GM19438 (cell line): ENCODE results near the gene NEGR1.

Experiments used
- ATAC-seq: cut with Tn5 transposase; IDR thresholded peaks from one replicate; pipeline ENCODE4 v1.9.1; 2021; ENCODE audit warnings: low read depth; ENCODE audit not compliant: unreplicated experiment

Gene NEGR1

GRCh38 chr1:72056516-72056915, 225.8 kb downstream of the NEGR1 start:
- ATAC-seq: no peak

GRCh38 chr1:72051538-72051937, 230.8 kb downstream of the NEGR1 start:
- ATAC-seq: no peak

- no peak for ATAC-seq
These were observed 231.8 kb downstream of the NEGR1 start for GRCh38 chr1:72050551-72050950.

DNA sequence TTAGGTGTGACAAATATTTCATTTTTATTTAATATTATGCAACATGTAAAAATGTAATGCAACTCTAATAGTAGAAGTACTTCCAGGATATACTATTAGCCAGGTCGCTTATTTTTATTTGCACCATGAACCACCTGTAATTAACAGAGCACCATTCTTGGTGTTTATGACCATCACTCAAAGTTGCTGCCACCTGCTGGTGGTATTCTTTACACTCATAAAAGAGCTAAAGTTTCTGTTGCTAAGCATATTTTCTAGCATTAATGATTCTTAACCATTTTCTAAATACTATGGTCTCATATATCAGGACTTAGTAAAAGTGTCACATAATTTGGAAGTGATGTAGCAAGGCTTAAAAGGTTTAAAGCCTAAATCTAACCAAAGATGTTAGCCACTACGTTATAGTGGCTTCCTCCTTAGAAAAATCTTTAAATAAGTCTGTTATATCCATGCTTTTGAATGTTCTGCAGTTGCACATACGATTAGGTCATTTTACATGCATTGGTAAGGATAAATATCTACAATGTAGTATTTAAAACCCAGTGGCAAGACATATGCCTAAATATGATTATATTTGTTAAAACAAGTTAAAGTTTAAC, 244.5 kb downstream of the NEGR1 start:
- ATAC-seq: no peak

- ATAC-seq: no peak
These were observed 247.5 kb downstream of the NEGR1 start for GRCh38 chr1:72034827-72035226.

- no peak for ATAC-seq
These were observed 259.0 kb downstream of the NEGR1 start for GRCh38 chr1:72023063-72023930.

DNA sequence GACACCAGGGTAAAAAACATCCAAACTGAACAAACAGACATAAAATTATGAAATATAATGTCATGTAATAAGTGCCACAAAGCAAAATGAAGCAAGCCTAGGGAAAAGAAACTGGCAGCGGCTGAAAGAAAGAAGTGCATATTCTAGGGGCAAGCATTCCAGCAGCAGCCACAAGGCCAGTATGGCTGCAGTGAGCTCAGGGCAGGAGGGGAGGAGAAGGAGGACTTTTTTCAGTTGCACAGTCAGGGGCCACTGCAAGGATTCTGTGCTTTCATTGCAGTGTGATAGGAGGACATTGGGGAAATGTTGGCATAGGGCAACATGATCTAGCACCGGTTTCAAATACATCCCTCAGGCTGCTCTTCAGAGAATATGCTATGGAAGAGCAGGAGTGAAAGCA, 263.8 kb downstream of the NEGR1 start:
- ATAC-seq: no peak

- no peak for ATAC-seq
These were observed 267.3 kb downstream of the NEGR1 start for GRCh38 chr1:72015006-72015405.

- no peak for ATAC-seq
These were observed 269.2 kb downstream of the NEGR1 start for GRCh38 chr1:72013161-72013560.

GRCh38 chr1:72011721-72012120, 270.6 kb downstream of the NEGR1 start:
- no peak for ATAC-seq

- no peak for ATAC-seq
These were observed 272.3 kb downstream of the NEGR1 start for GRCh38 chr1:72010094-72010431.

- ATAC-seq: no peak
These were observed 272.9 kb downstream of the NEGR1 start for GRCh38 chr1:72009173-72010093.

GRCh38 chr1:72007312-72007711, 275.0 kb downstream of the NEGR1 start:
- ATAC-seq: no peak

GRCh38 chr1:72006092-72006491, 276.2 kb downstream of the NEGR1 start:
- ATAC-seq: no peak

DNA sequence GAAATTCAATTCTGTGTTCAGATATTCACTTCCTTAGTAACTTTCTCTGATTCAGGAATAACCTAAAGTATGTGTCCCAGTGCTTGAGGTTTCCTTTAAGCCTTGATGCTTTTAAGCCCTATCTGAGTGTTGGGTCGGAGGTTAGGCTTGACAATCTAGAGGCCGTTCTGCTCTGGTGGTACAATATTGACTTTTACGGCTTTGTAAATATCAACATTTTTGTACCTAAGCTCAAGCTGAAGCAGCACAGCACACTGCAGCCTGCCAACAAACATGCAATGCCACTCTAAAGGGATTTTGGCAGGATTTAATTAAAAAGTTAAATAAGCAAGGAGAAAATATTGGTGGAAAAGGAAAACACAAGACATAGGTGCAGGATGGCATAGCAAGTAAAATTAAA, 279.2 kb downstream of the NEGR1 start:
- ATAC-seq: no peak

GRCh38 chr1:72000809-72001208, 281.5 kb downstream of the NEGR1 start:
- no peak for ATAC-seq

GRCh38 chr1:71994646-71995045, 287.7 kb downstream of the NEGR1 start:
- ATAC-seq: no peak

DNA sequence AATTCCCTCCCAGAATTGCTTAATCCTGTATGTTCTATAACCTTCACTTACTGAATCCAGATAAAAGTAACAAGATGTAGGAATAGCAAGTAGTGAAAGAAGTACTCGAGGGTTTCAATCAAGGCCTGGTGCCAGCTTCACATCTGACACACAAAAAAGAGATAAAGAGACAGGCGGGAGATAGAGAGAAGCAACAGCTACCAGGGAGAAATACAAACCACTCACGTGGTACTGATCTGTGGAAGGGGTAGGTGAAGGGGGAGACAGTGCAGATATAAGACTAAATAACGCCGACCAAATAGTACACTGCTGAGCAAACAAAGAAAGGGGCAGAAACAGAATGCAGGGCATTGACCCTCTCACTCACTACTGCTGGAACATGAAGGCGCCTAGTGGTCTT, 295.2 kb downstream of the NEGR1 start:
- no peak for ATAC-seq

DNA sequence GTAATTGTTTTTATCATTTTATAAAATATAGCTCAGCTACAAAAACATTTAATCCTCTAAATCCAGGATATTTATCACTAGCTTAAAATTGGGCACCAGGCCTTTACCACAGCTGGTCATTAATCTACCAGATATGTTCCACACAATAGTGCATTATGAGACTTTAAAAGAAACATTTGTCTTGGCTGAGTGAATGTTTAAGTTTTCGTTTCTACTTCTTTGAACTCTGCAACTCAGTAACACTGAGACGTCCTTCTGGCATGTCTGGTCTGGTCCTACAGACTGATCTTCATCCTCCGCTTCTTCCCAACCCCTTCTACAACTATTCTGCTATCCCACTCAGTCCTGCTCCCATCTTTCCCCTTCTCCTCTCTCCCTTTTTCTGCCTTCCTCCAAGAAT, 296.2 kb downstream of the NEGR1 start:
- ATAC-seq: no peak

DNA sequence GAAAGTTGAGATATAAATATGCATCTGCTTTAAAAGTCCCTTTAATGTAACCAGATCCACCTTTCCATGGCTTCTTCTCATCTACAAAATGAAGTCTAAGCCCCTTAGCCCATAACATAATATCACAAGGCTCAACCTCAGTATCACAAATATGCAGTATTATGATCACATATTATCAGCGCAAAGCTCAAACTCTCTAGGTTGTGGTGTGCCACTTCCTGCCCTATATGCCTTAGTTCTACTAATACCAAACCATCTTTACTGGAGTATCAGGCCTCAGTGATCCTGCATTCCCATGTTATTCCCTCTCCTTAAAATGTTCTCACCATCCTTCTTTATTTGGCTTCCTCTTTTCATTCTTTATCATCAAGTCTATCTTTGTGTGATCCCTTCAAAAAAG, 301.8 kb downstream of the NEGR1 start:
- no peak for ATAC-seq

- no peak for ATAC-seq
These were observed 302.5 kb downstream of the NEGR1 start for GRCh38 chr1:71979882-71980281.
